T-helper 1 cell treated with Interleukin-12 subunit alpha and Interleukin-12 subunit beta and Interleukin-4 antibody, amounts not matched to agents 30 μg/mL and 1 μg/mL, for 36 hours (primary cell): ENCODE results near the gene SPOP.
"Not testable (repeated sequence)": the region's sequence is repeated elsewhere in the genome, so short reads cannot be mapped to it uniquely, and the experiment has no call there.

Source experiments
- H3K27ac Mint-ChIP-seq: one replicate; pipeline ENCODE4 v1.8.0; 2021; ENCODE audit warnings: mild to moderate bottlenecking, mixed read lengths
- H3K27me3 Mint-ChIP-seq: one replicate; pipeline ENCODE4 v1.8.0; 2021; ENCODE audit warnings: low read depth, mixed read lengths
- H3K36me3 Mint-ChIP-seq: one replicate; pipeline ENCODE4 v1.8.0; 2021; ENCODE audit warnings: low read depth, mixed read lengths
- H3K4me1 Mint-ChIP-seq: one replicate; pipeline ENCODE4 v1.8.0; 2021; ENCODE audit warnings: low read depth, mixed read lengths
- H3K4me3 Mint-ChIP-seq: one replicate; pipeline ENCODE4 v1.8.0; 2021; ENCODE audit warnings: mild to moderate bottlenecking, moderate library complexity, mixed read lengths
- H3K9me3 Mint-ChIP-seq: one replicate; pipeline ENCODE4 v1.8.0; 2021; ENCODE audit warnings: mixed read lengths

The SPOP gene

DNA sequence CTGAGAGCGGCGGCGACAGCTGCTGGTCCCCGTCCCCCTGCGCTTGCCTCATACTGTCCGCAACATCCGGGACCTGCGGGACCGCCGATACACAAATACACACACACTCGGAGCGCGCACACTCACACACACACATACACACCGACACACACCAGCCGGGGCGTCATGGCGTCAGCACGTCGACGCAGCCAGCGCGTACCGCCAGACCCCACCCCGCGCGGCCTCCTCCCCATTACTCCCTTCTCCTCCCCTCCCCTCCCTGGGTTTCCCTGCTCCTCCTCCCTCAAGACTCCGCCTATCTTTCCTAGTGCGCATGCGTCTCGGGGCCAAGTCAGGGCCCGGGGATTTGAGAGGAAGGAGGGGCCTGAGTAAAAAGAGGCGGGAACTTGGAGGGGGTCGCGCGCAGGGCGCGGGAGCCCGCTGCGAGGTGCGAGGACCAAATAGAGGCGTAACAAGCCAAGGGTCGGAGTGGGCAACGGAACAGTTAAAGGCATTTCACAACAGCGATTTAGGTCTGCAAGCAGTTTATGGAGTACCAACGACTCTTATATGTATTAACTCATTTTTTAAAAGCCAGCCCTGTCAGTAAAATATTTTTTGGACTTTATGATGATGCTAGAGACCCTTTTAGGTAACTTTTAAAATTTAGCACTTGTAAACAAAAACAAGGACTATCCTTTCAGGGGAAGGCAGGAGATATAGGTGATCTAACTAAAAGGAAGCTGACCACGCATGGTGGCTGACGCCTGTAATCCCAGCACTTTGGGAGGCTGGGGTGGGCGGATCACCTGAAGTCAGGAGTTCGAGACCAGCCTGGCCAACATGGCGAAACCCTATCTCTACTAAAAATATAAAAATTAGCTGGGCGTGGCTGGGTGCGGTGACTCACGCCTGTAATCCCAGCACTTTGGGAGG lies at the start of gene SPOP:
Gene SPOP, minus strand, starts transcription at position 165 of the 915 bp plus-strand sequence. CDS start 55,287 bp downstream, outside the sequence.
- Mint-ChIP-seq H3K27ac (peak within 1 kb of the TSS; percentile 96), H3K4me1 (peaks cover 37% of the 10 kb centered on the region), H3K4me3 (peak within 1 kb of the TSS; percentile 90), H3K36me3 (peaks cover 12% of the 10 kb centered on the region), H3K27me3 (peaks cover 10% of the 10 kb centered on the region), H3K9me3 (no peaks in the 10 kb centered on the region)

DNA sequence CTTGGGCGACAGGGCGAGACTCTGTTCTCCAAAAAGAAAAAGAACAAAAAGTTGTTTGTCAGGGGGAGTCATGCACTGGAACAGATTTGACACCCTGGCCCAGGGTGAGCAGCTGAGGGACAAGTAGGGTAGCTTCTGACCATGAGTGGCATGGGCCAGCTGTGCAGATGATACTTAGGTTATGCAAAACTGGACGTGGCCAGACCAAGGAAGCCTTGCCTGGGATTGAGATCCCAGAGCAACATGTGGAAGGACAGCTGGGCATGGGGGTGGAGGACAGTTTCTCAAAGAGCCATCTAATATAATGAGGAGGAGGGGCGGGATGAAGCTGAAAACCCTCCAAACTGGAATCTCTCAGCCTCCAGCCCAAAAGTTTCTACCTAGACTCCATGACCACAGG lies 49.5 kb upstream of the SPOP start:
- no peak overlapping the region for H3K4me3 Mint-ChIP-seq
- H3K27me3 Mint-ChIP-seq = no peaks in the 10 kb centered on the region
- peaks cover 6% of the 10 kb centered on the region for H3K9me3 Mint-ChIP-seq
- peaks cover 38% of the 10 kb centered on the region for H3K4me1 Mint-ChIP-seq
- H3K36me3 Mint-ChIP-seq = peaks cover 39% of the 10 kb centered on the region
- no peak overlapping the region for H3K27ac Mint-ChIP-seq

DNA sequence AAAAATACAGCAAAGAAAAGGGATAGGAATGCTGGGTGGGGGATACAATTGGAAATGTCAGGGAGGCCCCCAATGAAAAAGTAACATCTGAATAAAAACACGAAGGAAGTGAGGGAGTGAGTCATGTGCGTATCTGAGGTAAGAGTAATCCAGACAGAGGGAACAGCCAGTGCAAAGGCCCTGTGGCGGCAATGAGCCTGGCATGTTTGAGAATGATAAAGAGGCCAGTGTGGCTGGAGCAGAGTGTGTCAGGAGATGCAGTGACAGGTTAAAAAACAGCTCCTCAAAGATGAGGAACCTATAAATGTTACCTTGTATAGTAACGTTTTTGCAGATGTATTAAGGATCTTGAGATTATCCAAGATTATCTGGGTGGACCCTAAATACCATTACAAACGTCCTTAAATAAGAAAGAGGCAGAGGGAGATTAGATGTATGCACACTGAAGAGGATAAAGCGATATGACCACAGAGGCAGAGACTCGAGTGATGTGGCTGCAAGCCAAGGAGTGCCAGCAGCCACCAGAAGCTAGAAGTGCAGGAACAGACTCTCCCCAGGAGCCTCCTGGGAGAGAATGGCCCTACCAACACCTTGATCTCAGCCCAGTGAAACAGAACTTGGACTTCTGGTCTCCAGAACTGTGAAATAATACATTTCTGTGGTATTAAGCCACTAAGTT lies 47.7 kb upstream of the SPOP start:
- Mint-ChIP-seq H3K4me1 (peaks cover 29% of the 10 kb centered on the region), H3K9me3 (peaks cover 6% of the 10 kb centered on the region), H3K27ac (no peak overlapping the region), H3K36me3 (peaks cover 42% of the 10 kb centered on the region), H3K27me3 (no peaks in the 10 kb centered on the region), H3K4me3 (no peak overlapping the region)

DNA sequence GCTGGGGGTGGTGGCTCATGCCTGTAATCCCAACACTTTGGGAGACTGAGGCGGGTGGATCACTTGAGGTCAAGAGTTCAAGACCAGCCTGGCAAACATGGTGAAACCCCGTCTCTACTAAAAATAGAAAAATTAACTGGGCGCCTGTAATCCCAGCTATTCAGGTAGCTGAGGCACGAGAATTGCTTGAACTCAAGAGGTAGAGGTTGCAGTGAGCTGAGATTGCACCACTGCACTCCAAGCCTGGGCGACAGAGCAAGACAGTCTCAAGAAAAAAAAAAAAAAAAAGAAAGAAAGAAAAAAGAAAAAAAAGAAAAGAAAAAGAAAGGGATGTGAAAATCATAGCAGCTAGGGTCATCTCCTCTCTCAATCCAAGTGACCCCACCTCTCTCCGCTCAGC lies 46.7 kb upstream of the SPOP start:
- not testable (repeated sequence) for H3K27ac Mint-ChIP-seq, H3K9me3 Mint-ChIP-seq, H3K27me3 Mint-ChIP-seq, H3K4me3 Mint-ChIP-seq
- peaks cover 45% of the 10 kb centered on the region for H3K36me3 Mint-ChIP-seq
- peaks cover 22% of the 10 kb centered on the region for H3K4me1 Mint-ChIP-seq

DNA sequence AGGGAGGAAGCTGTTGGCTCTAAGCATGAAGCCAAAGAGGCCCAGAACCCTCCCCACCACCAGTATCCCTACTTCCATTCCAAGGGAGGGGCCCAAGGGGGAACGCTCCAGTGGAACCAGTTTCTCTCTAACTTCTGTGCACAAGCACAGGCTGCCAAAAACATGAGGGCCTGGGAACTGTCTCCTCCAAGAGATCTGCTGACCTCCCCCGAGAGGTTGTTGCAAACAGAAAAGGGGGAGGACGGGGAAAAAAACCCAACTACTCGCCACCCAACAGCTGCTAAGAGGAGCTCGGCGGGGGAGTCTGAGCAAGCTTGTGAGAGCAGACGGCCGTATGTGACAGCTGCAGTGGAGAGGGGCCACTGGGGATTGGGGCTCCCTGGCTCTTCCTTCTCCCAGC lies 45.5 kb upstream of the SPOP start:
- peak overlapping the region; percentile 31 for H3K27ac Mint-ChIP-seq
- peaks cover 42% of the 10 kb centered on the region for H3K36me3 Mint-ChIP-seq
- peaks cover 14% of the 10 kb centered on the region for H3K4me1 Mint-ChIP-seq

DNA sequence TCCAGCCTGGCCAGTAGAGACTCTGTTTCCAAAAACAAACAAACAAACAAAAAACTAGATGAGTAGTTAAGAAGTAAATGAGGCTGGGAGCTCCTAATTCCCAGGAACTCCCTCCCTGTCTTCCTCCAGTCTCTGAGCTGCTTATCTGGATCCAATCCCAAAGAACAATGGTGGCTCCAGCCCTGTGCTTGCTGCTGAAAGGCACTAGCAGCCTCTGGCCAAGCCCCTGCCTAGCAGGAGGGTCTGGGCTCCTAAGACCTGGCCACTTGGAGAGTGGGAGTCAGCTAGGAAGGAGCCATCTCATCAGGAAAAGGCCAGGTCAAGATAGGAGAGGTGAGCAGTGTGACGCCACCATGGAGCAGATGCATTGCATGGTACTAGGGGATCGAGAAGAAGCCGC lies 44.2 kb upstream of the SPOP start:
- Mint-ChIP-seq H3K27ac (no peak overlapping the region), H3K4me3 (no peak overlapping the region), H3K9me3 (peaks cover 6% of the 10 kb centered on the region), H3K36me3 (peaks cover 49% of the 10 kb centered on the region), H3K4me1 (peaks cover 19% of the 10 kb centered on the region), H3K27me3 (no peaks in the 10 kb centered on the region)

More for the DNA sequence above, 45.5 kb upstream of the SPOP start:
- H3K27me3 Mint-ChIP-seq = no peaks in the 10 kb centered on the region
- H3K9me3 Mint-ChIP-seq = peaks cover 6% of the 10 kb centered on the region
- H3K4me3 Mint-ChIP-seq = no peak overlapping the region

DNA sequence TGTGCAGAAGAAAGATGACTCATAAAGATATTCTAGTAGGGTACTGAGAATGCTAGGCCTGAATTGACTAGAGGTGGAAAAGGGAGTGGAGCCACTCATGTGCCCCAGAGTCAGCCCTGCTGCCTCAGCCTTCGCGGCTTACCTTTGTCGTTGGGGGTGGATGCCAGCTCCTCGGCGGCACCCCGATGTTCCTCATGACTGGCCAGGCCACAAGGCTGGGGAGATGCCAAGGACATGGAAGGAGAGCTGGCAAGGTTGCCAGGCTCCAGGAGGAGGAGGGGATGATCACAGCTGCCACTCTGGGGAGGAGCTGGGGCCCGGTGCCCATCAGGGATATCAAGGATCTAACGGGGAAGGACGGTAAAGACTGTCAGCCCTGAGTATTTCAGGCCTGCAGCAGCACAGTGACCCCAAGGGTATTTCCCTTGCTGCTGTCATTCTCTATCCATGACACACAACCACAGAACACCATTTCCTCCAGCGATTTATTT lies 39.5 kb upstream of the SPOP start:
- H3K27me3 Mint-ChIP-seq = no peaks in the 10 kb centered on the region
- H3K36me3 Mint-ChIP-seq = peaks cover 54% of the 10 kb centered on the region
- peaks cover 28% of the 10 kb centered on the region for H3K4me1 Mint-ChIP-seq
- H3K4me3 Mint-ChIP-seq = no peak overlapping the region
- H3K9me3 Mint-ChIP-seq = no peaks in the 10 kb centered on the region
- peak overlapping the region; percentile 79 for H3K27ac Mint-ChIP-seq

DNA sequence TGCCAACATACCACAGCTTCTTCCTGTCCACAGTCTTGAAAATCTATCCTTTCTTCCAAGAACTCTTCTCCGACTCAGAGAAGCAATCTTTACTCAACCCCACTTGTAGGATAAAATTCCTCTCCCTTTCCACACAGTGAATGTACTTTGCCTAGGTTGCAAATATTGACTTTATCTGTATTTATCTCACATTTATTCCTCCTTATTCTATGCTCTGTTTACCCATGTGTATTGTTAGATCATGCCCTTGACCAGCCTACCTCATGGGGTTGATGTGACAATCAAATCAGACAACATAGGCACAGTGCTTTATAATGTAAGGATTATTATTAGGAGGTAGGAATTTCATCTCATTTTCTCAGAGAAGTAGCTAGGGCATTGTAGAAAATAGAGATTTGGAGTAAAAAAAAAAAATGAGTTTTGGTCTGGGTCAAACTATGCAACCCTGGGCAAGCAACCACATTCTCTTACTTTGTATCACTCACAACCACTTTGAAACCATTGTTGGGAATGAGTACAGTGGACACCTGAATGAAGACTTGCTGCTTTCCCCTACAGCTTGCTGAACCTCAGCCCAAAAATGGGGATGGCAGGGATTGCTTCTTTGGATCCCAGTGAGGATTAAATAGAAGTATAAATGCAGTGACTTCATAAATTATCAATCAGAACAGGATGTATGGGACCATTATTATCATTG lies 38.9 kb upstream of the SPOP start:
- Mint-ChIP-seq H3K9me3 (no peaks in the 10 kb centered on the region), H3K36me3 (peaks cover 55% of the 10 kb centered on the region)

DNA sequence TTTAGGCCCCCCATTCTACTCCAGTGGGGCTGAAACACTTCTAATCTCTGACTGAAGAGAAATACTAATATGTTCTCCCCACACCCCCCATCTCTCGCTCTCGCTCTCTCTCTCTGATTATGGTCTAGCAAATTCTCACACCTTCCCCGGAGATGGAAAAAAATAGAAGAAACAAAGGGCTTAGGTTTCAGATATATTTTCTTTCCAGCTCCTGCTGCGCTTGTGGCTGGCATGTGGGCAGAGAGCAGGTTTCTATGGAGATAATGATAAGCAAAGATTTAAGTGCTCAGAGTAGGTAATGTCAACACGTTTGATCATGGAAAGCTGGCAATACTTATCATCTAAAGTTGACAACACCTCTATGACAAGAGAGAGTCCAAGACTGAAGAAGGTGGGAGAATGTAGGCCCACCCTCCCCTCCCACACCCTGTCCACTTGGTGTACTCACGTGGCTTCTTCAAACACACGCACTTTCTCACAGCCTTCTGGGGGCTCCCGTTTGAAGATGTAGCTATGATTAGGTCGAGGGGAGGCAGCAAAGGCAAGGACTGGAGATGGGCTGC lies 37.9 kb upstream of the SPOP start:
- Mint-ChIP-seq H3K36me3 (peaks cover 54% of the 10 kb centered on the region), H3K4me3 (peak overlapping the region; percentile 12), H3K4me1 (peaks cover 28% of the 10 kb centered on the region), H3K27me3 (no peaks in the 10 kb centered on the region), H3K27ac (peak overlapping the region; percentile 90), H3K9me3 (no peaks in the 10 kb centered on the region)

More for the DNA sequence above, 38.9 kb upstream of the SPOP start:
- Mint-ChIP-seq H3K27ac (peak overlapping the region; percentile 90), H3K4me1 (peaks cover 28% of the 10 kb centered on the region), H3K4me3 (no peak overlapping the region), H3K27me3 (no peaks in the 10 kb centered on the region)

DNA sequence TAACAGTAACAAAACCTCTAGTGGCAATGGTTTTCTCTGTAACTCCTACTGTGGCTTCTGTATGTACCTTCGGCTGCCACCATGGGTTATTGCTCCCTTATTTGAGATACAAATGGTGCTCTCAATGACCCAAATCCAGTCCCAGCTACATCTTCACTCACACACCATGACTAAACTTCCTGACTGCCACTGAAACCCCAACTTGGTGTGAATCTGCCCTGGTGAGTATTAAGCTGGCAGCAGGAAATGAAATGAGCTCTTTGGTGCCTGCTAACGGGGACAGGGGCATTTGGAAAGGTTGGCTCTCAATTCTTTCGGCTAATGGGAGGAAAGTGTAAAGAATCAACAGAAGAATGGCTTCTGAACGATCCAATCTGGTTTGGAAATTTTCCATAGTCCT lies 37.3 kb upstream of the SPOP start:
- Mint-ChIP-seq H3K36me3 (peaks cover 54% of the 10 kb centered on the region), H3K9me3 (no peaks in the 10 kb centered on the region), H3K4me3 (no peak overlapping the region), H3K27me3 (no peaks in the 10 kb centered on the region), H3K4me1 (peaks cover 28% of the 10 kb centered on the region), H3K27ac (peak overlapping the region; percentile 90)

DNA sequence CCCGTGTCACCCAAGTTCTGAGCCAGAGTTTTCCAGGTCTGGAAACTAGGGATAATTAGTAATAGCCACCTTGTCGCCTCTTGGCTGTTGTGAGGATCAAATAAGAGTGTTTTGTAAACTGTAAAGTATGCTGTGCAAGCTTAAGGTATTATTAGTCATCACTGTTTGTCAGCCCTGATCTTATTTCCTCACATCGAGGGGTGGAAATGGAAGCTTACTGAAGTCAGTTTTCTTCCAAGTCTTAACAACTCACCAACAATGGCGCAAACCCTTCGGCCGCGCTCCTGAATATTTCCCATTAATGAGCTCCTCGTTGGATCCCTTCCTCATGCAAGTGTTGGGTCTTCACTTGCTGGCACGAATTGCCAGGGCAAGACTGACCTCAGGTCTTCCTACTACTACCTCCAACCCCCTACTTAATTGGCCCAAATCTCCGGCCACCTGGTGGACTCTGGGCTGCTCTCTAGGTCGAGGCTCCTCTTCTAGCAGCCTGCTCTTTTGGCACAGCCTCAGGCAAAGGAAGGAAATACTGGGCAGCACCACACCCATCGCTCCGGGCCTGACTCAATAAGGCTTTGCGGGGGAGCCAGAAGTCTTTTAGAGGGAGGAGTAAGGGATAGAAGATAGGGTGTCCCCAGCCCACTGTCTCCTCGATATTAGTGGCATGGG lies 30.8 kb upstream of the SPOP start:
- Mint-ChIP-seq H3K9me3 (no peaks in the 10 kb centered on the region), H3K27me3 (no peaks in the 10 kb centered on the region), H3K4me1 (peaks cover 30% of the 10 kb centered on the region), H3K36me3 (peaks cover 34% of the 10 kb centered on the region), H3K27ac (peak overlapping the region; percentile 98), H3K4me3 (peak overlapping the region; percentile 95)

DNA sequence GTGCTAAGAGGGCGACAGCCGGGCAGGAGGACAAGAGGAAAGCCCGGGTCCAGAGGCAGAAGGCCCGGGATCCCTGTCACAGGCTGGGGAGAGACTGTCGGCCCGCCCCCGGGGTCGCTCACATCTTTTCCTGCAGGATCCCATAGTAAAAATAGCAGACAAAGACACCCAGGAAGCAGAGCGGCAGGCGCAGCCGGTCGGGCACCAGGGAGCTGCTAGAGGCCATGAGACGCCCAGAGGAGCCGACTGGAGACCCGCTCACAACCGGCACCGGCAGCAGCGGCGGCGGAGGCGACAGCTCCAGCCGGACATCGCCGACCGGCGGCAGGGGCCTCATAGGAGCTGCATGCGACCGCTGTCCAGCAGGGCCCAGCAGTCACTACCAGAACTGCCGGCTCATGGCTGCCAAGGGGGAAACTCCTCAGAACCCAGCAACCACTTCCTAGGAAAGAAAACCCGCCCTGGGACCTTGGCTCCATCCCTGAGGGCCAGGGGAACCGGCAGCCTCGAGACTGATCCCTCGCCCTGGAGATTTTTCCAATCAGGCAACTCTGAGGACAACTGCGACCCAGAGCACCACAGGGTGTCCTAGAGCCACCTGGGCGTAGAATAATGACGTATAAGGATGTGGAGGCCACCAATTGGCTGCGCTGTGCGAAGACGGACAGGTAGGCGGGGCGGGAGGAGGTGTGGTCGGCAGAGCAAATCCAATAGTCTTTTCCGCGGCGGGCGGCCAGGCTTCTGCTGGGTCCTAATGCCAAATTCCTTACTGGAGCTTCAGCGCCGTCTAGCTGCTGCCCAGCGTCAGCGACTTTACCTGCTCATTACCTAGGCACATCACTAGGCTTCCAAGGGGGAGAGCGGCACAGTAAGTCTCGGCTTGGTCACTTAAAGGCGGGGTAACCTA lies 30.0 kb upstream of the SPOP start, which contains the start of gene SLC35B1:
Gene SLC35B1, minus strand, starts transcription at position 357 of the 907 bp plus-strand sequence. Its CDS starts 131 bp downstream, at position 226.
- Mint-ChIP-seq H3K4me1 (peaks cover 30% of the 10 kb centered on the region), H3K27ac (peak within 1 kb of the TSS; percentile 98)

DNA sequence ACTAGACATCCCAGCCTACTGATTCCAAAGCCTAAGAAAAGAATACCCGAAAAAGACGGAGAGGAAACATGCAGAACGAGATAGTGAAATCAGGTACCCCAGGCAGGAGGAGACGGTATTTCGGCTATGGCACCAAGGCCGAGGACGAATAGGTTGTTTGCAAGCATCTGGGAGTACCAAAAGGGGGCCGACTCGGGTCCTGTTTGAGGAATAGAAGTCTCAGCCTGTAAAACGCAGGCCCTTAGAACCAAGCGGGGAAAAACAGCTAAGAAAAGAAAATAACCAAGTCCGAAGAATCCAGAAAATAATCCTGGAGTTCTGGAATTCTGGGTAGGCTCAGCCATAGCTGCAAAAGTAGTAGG lies 29.3 kb upstream of the SPOP start:
- Mint-ChIP-seq H3K27ac (peak overlapping the region; percentile 98), H3K27me3 (no peaks in the 10 kb centered on the region), H3K4me1 (peaks cover 30% of the 10 kb centered on the region), H3K9me3 (no peaks in the 10 kb centered on the region), H3K36me3 (peaks cover 36% of the 10 kb centered on the region), H3K4me3 (peak overlapping the region; percentile 95)

More for the DNA sequence above, 30.0 kb upstream of the SPOP start, which contains the start of gene SLC35B1:
- Mint-ChIP-seq H3K36me3 (peaks cover 36% of the 10 kb centered on the region), H3K4me3 (peak within 1 kb of the TSS; percentile 95), H3K27me3 (no peaks in the 10 kb centered on the region), H3K9me3 (no peaks in the 10 kb centered on the region)
